T-helper 22 cell (primary cell): Measurements from ENCODE around the gene CCT3.
"Not testable (repeated sequence)": the region's sequence is repeated elsewhere in the genome, so short reads cannot be mapped to it uniquely, and the experiment has no call there.

Source experiments
- DNase-seq: peaks from one replicate; pipeline ENCODE4 v3.0.0-alpha.2; 2020; ENCODE audit warnings: low read depth

CCT3 gene

DNA sequence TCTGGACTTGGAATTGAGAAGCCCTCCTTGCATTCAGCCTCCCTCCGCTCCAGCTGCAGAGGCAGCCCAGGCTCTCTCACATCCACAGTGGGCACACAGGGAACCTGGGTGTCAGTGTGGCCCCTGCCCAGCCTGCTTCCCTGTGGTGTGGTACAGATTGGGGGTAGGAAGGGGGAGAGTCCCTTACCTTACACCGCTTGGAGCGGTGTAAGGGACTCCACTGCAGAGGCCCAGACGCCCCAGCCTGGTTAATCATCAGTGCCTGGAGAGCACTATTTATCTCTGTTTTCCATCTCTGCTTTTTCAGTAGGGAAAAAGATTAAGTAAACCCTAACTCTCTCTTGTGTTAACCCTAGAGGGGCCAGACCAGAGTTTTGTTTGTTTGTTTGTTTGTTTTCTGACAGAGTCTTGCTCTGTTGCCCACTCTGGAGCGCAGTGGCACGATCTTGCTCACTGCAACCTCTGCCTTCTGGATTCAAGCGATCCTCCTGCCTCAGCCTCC lies 30.1 kb upstream of the CCT3 start:
- DNase-seq: no peak

GRCh38 chr1:156367383-156368156 lies 29.5 kb upstream of the CCT3 start:
- no peak for DNase-seq

- DNase-seq: no peak
Observed at GRCh38 chr1:156366378-156367166, 28.5 kb upstream of the CCT3 start.

DNA sequence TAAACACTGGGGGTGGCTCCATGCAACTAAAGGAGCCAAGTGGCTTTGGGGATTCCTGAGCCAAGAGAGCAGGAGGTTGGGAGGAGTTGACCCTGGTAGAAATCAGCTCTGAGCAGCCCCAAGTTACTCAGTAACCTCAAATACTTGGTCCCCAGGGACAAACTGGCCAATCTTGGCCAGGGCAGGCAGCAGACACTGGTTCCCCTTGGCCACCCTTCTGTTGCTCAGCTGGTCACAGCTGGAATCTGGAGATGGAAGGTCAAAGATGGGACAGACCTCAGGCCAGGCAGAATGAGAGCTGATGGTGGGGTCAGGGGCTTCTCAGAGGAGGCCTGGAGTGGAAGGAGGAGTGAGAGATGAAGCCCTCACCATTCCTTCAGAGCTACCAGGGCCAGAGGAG lies 27.7 kb upstream of the CCT3 start:
- no peak for DNase-seq

GRCh38 chr1:156360534-156360933 lies 22.4 kb upstream of the CCT3 start:
- no peak for DNase-seq

DNA sequence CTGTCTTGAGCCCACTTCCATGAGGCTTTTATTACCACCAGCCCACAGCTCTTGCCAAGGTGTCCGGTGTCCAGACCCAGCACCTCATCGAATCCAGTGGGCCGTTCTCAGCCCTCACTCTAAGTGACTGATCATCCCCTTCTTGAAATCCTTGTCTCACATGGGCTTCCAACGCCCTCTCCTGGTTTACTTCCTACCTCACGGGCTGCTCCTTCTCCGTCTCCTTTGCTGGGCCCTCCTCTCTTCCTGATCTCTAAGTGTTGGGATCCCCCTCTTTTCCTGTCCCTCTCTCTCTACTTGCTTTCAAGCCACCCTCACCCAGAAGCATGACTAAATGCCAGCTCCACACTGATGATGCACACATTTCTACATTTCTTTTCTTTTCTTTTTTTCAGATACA lies 21.9 kb upstream of the CCT3 start:
- no peak for DNase-seq

- DNase-seq: no peak
Observed at GRCh38 chr1:156359249-156359648, 21.2 kb upstream of the CCT3 start.

DNA sequence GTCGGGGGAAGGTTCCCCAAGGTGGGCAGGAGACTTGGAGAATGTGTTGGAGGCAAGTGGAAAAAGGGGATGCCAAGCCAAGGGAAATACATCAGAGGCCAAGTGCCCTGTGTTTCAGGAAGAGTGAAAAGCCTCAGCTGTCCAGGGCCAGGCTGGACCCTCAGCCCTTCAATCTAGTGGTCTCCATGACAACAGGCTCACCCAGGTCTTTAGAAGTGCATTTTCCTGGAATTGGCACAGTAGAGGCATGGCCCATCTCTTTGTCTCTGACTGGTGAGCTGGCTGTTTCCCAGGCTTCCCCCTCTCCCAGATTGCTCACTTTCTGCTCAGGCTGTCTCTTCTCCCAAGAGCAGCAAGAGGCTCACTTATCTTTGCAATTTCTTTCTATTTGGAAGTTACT lies 20.5 kb upstream of the CCT3 start:
- no peak for DNase-seq

DNA sequence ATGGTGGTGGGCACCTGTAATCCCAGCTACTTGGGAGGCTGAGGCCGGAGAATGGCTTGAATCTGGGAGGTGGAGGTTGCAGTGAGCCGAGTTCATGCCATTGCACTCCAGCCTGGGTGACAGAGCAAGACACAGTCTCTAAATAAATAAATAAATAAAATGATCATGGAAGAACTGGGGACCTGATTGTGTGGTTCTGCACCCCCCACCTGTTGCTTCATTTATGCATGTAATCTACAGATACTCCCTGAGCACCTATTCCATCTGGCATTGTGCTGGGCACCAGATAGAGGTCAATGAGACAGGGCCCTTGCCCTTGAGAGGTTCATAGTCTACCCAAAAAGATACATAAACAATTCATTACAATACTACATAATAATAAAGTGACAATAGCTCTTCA lies 19.9 kb upstream of the CCT3 start:
- no peak for DNase-seq

DNA sequence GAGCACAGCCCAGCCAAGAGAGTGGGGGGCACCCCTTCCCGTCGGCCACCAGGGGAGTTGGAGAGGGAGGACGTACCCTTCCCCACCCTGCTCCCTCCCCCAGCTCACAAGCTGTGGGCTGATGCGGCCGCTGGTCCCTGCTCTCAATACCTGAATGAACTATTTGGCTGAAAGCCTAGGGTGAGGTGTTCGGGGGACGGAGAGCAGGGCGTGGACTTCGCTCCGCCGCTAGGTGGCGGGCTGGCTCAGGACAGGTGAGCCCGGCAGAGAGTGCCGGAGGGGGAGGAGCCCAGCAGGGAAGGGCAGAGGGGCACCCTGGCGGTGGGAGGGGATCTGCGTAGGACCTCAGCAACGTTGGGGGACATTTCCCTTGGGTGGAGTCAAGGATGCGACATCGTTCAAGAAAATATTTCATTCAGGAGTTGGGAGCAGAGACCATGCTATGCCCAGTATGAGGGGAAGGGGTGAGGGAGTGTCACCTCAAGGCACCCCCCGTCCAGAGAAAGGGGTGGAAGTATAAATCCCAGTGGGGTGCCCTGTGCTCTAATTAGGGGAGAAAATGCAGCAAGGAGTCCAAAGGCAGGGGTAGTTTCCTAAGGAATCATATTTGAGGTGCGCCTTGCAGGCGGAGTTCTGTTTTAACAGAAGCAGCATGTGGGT lies 18.9 kb upstream of the CCT3 start:
- peak; percentile 24 for DNase-seq

GRCh38 chr1:156356262-156356874 lies 18.3 kb upstream of the CCT3 start:
- DNase-seq: no peak

GRCh38 chr1:156352481-156352880 lies 14.4 kb upstream of the CCT3 start:
- DNase-seq: not testable (repeated sequence)

DNA sequence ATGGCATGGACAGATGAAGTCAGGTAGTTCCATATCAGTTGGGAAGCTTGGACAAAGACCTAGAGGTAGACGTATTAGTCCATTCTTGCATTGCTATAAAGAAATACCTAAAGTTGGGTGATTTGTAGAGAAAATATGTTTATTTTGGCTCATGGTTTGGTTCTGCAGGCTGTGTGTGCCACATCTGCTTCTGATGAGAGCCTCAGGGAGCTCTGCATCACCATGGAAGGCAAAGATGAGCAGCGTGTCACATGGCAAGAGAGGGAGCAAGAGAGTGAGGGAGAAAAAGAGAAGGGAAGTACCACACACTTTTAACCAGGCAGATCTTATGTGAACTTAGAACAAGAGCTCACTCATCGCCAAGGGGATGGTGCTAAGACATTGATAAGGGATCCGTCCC lies 9.2 kb upstream of the CCT3 start:
- no peak for DNase-seq

- no peak for DNase-seq
Observed at GRCh38 chr1:156346636-156347035, 8.5 kb upstream of the CCT3 start.

DNA sequence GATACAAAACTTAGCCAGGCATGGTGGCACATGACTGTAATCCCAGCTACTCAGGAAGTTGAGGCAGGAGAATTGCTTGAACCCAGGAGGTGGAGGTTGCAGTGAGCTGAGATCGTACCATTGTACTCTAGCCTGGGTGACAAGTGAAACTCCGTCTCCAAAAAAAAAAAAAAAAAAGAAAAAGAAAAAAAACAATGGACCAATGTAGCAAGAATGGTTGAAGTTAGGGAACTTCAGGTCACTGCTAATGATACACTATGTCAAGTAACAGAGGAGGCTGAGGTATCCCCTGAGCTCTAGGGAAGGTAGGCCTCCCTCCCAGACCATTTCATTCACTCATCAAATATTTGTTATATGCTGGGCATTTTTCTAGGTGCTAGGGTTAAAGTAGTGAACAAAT lies 7.9 kb upstream of the CCT3 start:
- DNase-seq: not testable (repeated sequence)

DNA sequence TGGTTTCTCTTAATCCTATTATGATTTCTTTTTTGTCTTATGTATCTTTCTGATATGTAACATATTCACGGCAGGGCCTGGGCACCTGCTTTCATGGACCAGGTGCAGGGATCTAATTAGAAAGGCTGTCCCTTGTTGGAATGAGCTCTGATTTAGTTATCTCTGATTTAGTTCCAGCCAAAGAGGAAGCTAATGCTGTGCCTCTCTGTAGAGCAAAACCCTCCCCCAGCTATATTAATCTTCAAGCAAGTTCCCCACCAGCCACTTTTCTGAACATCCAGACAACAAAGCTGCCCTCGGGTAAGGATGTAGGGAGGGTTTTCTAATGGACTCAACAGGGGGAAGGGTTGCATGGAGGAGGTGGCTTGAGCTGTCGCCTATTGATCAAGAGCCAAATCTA lies 6.3 kb upstream of the CCT3 start:
- DNase-seq: no peak

- no peak for DNase-seq
Observed at GRCh38 chr1:156342166-156342955, 4.3 kb upstream of the CCT3 start.

DNA sequence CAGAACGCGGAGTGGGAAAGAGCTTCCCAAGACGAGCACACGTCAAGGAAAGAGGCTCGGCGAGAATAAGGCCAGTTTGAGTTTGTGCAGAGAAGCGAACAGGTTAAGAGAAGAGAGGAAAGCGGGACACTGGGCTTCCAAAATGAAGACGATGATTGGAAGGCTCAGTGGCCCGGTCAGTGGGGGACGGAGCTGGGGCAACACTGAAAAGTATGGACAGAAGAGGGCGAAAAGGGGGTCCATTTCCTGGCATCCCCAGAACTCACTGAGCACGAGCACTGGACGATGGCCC lies 258 bp downstream of the CCT3 start:
- DNase-seq: no peak

- DNase-seq: no peak
Observed at GRCh38 chr1:156337052-156337887, 822 bp downstream of the CCT3 start.

GRCh38 chr1:156336242-156336641 lies 1.9 kb downstream of the CCT3 start:
- no peak for DNase-seq

DNA sequence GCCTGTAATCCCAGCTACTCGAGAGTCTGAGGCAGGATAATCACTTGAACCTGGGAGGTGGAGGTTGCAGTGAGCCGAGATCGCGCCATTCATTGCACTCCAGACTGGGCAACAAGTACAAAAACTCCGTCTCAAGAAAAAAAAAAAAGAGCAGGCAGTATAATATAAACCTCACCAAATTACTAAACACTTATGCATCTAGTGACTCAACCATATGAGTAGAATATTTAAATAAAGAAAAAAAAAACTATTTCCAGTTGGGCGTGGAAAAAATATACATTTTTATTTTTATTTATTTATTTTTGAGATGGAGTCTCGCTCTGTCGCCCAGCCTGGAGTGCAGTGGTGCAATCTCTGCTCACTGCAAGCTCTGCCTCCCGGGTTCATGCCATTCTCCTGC lies 14.9 kb downstream of the CCT3 start:
- DNase-seq: not testable (repeated sequence)
